HG02798 (cell line): Measurements from ENCODE around the gene EXOC5.

Experiments
- ATAC-seq: cut with Tn5 transposase; IDR thresholded peaks from one replicate; pipeline ENCODE4 v1.9.1; 2021; ENCODE audit warnings: mild to moderate bottlenecking; ENCODE audit not compliant: unreplicated experiment, poor library complexity

EXOC5 gene, protein sequence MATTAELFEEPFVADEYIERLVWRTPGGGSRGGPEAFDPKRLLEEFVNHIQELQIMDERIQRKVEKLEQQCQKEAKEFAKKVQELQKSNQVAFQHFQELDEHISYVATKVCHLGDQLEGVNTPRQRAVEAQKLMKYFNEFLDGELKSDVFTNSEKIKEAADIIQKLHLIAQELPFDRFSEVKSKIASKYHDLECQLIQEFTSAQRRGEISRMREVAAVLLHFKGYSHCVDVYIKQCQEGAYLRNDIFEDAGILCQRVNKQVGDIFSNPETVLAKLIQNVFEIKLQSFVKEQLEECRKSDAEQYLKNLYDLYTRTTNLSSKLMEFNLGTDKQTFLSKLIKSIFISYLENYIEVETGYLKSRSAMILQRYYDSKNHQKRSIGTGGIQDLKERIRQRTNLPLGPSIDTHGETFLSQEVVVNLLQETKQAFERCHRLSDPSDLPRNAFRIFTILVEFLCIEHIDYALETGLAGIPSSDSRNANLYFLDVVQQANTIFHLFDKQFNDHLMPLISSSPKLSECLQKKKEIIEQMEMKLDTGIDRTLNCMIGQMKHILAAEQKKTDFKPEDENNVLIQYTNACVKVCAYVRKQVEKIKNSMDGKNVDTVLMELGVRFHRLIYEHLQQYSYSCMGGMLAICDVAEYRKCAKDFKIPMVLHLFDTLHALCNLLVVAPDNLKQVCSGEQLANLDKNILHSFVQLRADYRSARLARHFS

GRCh38 chr14:57268161-57269069 lies at the start of gene EXOC5, which contains the start of gene AP5M1:
TSS of gene EXOC5 (minus strand) at chr14:57268905. CDS start at chr14:57268648, 257 bp downstream.
TSS of gene AP5M1 (plus strand) at chr14:57268971. CDS start at chr14:57269315, 344 bp downstream.
- ATAC-seq: peak; percentile 93

DNA sequence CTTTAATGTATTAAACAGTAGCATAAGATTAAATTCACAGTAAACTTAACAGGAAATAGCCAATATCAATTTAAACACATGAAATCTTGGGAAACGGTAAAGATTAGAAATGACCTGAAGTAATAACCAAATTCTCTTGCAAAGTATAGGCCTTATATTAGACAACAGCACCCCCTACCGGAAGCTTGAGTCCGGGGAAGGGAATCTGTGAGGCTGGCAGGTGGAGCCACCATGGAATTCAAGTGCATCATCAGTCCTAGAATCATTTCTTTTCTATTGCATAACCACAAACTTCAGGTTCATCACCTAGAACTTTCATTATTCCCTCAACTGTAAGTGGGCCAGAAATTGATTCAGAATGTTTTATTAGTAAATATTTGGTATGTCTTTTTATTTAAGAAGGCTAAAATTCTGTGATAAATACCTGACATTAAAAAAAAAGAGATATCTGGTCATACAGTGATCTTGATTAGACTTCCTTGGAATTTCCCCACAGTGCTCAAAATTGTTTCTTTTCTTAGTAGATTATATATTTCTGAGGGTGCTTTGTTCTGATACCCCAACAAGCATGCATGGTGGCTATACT lies 48.6 kb upstream of the EXOC5 start:
- peak; percentile 67 for ATAC-seq

GRCh38 chr14:57314396-57315089 lies 45.8 kb upstream of the EXOC5 start:
- ATAC-seq: no peak

GRCh38 chr14:57302883-57303282 lies 34.2 kb upstream of the EXOC5 start:
- no peak for ATAC-seq

DNA sequence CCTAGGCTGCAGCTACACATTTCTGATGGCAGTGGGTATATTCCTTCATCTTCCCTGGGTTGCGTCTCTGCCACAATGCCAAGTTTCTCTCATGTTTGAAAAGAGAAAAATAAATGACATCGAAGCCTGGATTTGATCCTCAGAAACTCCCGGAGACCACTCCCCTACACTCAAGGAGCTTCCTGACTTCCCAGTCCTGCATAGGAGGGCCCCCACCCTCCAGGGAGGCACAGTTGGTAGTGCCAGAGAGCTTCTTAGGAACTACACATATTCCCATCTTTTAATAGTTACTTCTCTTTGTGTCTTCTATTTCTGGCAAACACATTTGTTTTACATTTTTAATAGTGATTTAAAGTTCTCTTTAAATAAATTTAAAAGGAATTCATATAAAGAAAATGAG lies 30.8 kb upstream of the EXOC5 start:
- ATAC-seq: no peak

GRCh38 chr14:57297852-57298251 lies 29.1 kb upstream of the EXOC5 start:
- no peak for ATAC-seq

GRCh38 chr14:57295239-57295638 lies 26.5 kb upstream of the EXOC5 start:
- no peak for ATAC-seq

- ATAC-seq: no peak
Observed at GRCh38 chr14:57293866-57294837, 25.4 kb upstream of the EXOC5 start.

DNA sequence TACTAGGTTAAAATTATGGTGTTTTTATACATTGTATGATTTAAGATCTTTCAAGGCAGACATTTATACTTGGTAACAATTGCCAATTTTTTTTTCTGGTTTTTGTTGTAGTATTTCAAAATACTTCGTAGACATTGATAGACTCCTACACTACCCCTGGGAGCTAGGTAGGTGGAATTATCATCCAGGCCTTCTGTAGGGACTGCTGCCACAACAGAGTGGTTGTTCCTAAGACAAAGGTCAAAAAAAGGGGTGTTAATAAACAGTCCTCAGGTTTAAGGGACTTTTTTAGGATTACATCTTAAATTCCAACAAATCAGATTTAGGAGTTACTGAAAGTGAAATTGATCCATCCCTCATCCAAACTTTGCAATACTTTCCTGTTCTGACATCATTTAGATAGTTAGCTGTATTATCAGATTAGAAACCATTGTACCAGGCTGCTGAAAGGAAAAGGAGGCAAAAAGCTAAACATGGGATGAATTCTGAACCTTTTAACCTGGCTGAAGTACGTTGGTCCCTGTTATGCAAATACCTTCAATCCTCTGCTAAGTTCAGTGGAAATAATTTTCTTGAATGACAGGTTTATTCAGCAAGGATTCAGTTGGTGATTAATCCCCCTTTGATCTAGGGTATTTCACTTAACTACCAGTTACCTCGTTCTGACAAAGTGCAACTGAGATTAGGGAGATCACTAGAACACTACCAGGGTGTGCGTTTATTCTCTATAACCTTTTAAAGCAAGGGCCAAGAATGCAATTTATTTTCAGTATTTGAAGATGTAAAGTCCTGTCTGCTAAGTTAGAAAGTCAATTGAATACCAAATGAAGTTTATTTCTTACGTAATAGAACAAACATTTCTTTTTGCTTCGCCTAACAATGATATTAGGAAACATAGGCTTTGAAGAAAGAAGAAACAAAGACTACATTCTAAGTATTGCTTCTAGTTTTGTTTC lies 23.3 kb upstream of the EXOC5 start:
- no peak for ATAC-seq

- no peak for ATAC-seq
Observed at GRCh38 chr14:57290751-57291150, 22.0 kb upstream of the EXOC5 start.

- ATAC-seq: no peak
Observed at GRCh38 chr14:57287745-57288144, 19.0 kb upstream of the EXOC5 start.

- ATAC-seq: no peak
Observed at GRCh38 chr14:57277062-57277461, 8.4 kb upstream of the EXOC5 start.

- ATAC-seq: no peak
Observed at GRCh38 chr14:57275023-57275664, 6.4 kb upstream of the EXOC5 start.

DNA sequence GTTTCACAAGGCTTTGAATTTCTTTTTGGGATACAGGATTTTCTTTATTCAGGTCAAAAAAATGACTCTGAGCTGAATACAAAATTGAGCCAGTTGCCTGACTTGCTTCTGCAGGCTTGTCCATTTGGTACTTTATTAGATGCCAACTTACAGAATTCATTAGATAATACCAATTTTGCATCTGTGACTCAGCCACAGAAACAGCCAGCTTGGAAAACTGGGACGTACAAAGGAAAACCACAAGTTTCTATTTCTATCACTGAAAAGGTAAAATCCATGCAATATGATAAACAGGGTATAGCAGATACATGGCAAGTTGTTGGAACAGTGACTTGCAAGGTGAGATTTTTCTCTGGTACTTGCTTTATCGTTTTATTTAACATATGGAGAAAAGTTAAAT lies 5.8 kb upstream of the EXOC5 start:
- no peak for ATAC-seq

DNA sequence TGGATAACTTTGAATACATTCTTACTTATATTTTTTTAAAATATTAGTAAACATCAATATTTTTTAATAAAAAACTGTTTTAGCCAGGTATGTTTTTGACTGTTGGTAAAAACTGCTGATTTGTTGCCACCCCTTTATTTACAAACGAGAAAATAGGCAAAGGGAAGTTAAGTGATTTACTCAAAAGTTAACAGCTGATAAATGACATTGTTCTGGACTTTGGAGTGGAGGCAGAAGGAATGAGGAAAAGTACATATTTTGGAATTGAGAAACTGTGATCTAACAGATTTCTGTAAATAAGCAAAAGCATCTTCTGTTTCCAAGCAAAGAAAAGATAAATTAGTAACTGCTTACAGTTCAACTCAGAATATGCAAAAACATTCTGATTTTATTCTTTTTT lies 4.5 kb upstream of the EXOC5 start:
- no peak for ATAC-seq

DNA sequence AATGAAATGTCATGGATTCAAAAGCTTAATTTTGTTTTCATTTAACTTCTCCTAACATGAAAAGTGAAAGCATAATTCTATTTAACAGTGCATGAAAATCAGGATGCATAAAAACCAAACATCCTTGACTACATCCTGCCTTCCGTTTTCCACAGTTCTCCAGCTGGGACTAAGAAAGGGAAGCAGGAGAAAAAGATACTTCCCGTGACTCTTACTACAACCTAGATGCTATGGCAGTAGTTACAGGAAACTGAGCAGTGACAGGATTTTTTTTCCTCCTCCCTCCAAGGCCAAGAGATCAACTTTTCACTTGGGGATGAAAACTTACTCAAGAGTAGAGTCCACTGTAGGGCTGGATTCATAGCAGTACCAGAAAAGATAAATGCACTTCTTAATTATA lies 2.6 kb downstream of the EXOC5 start:
- no peak for ATAC-seq

DNA sequence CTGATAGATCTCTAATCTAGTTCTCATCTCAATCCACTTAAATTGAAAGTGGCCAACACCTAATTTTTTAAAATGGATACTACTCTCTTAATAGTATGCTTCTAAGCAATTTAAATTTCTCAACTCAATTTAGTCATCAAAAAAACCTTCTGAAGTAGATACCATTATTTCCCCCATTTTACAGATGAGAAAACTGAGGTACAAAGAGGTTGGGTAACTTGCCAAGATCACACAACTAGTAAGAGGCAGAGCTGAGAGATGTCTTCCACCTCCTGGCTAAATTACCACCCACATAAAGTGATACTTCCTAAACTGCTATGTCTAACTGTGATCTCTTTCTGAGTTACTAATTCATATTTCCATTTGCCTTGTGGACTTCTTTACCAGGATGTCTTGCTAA lies 6.6 kb downstream of the EXOC5 start:
- ATAC-seq: no peak
